Lower lobe of right lung (tissue), 2 donors: Measurements from ENCODE around the gene GALNTL6. TPM values are rescaled to one million over a fixed set of nuclear protein-coding genes. Genes with fewer than 3 reads are reported as not detected.

Experiments
- ATAC-seq, 2 donors: fragments of 200-7000 bp; cut with Tn5 transposase; one replicate each; pipeline ENCODE4 v1.9.1; 2020 to 2022; ENCODE audit warnings: mild to moderate bottlenecking in 2 of 2, moderate library complexity in 2 of 2
- DNase-seq: peaks from one replicate; pipeline ENCODE4 v3.0.0-alpha.2; 2020
- H3K27ac ChIP-seq: fragments of 200-600 bp; one replicate; pipeline ENCODE4 v1.8.0; 2022
- H3K27me3 ChIP-seq: fragments of 200-600 bp; one replicate; pipeline ENCODE4 v1.8.0; 2022; ENCODE audit warnings: low read depth
- H3K36me3 ChIP-seq: fragments of 200-600 bp; one replicate; pipeline ENCODE4 v1.8.0; 2022; ENCODE audit warnings: mild to moderate bottlenecking
- H3K4me1 ChIP-seq: fragments of 200-600 bp; one replicate; pipeline ENCODE4 v1.8.0; 2022
- H3K4me3 ChIP-seq: fragments of 200-600 bp; one replicate; pipeline ENCODE4 v1.8.0; 2022; ENCODE audit warnings: mild to moderate bottlenecking
- H3K9me3 ChIP-seq: fragments of 200-600 bp; one replicate; pipeline ENCODE4 v1.8.0; 2022
- CTCF ChIP-seq: fragments of 200-600 bp; IDR thresholded peaks from one replicate; pipeline ENCODE4 v1.8.0; 2022; ENCODE audit warnings: antibody characterized with exemption, mild to moderate bottlenecking
- intact Hi-C: fragments of 100-400 bp; cut with DNase I; formaldehyde crosslinking; loops from one replicate; pipeline ENCODE4 v1.11.0; 2022
- total RNA-seq: library from RNA; stranded (reverse); fragmentation: NEBNext Ultra II Directional; extraction: Animal tissue kit (Norgen Biotek cat#: 25700); gene quantifications from one replicate; pipeline ENCODE4 v1.2.1, GENCODE V29; 2021
- donor health status: DM: no; HTN: yes; CAD: no; lungs with severe emphysema.

GALNTL6 gene
- total RNA-seq, 1 donor from 2014 or later = not detected

GRCh38 chr4:172927096-172927814 is 1114.1 kb downstream of the GALNTL6 start:
- intact Hi-C loops = no loop called here
- no peak for ATAC-seq
- no peaks in the 10 kb centered on the region for H3K27me3 ChIP-seq
- no peaks in the 10 kb centered on the region for H3K36me3 ChIP-seq
- H3K4me3 ChIP-seq = no peak overlapping the region
- no peak for TF ChIP-seq CTCF
- no peaks in the 10 kb centered on the region for H3K9me3 ChIP-seq
- H3K27ac ChIP-seq = no peak overlapping the region
- H3K4me1 ChIP-seq = no peaks in the 10 kb centered on the region
- DNase-seq = no peak

GRCh38 chr4:172928347-172928746 is 1115.1 kb downstream of the GALNTL6 start:
- Histone ChIP-seq H3K36me3 (no peaks in the 10 kb centered on the region), H3K4me1 (no peaks in the 10 kb centered on the region), H3K27ac (no peak overlapping the region), H3K9me3 (no peaks in the 10 kb centered on the region), H3K4me3 (no peak overlapping the region), H3K27me3 (no peaks in the 10 kb centered on the region)
- DNase-seq (no peak), ATAC-seq (no peak)
- TF ChIP-seq CTCF = no peak
- intact Hi-C loops = no loop called here

- no peaks in the 10 kb centered on the region for H3K9me3 ChIP-seq
- TF ChIP-seq CTCF = no peak
- H3K4me3 ChIP-seq = no peak overlapping the region
- H3K27me3 ChIP-seq = no peaks in the 10 kb centered on the region
- no peak for DNase-seq
- intact Hi-C loops = no loop called here
- H3K27ac ChIP-seq = no peak overlapping the region
- no peaks in the 10 kb centered on the region for H3K4me1 ChIP-seq
- no peaks in the 10 kb centered on the region for H3K36me3 ChIP-seq
- ATAC-seq = no peak
Observed at GRCh38 chr4:172938072-172938829, 1125.0 kb downstream of the GALNTL6 start.

GRCh38 chr4:172938870-172939269 is 1125.7 kb downstream of the GALNTL6 start:
- intact Hi-C loops = no loop called here
- ATAC-seq (no peak), DNase-seq (no peak)
- H3K4me3 ChIP-seq = no peak overlapping the region
- no peaks in the 10 kb centered on the region for H3K27me3 ChIP-seq
- H3K9me3 ChIP-seq = no peaks in the 10 kb centered on the region
- no peaks in the 10 kb centered on the region for H3K4me1 ChIP-seq
- no peak overlapping the region for H3K27ac ChIP-seq
- no peaks in the 10 kb centered on the region for H3K36me3 ChIP-seq
- no peak for TF ChIP-seq CTCF

GRCh38 chr4:172942840-172943239 is 1129.6 kb downstream of the GALNTL6 start:
- no peaks in the 10 kb centered on the region for H3K9me3 ChIP-seq
- no peak overlapping the region for H3K27ac ChIP-seq
- H3K36me3 ChIP-seq = no peaks in the 10 kb centered on the region
- no peak overlapping the region for H3K4me3 ChIP-seq
- ATAC-seq (no peak), DNase-seq (no peak)
- intact Hi-C loops = no loop called here
- H3K27me3 ChIP-seq = no peaks in the 10 kb centered on the region
- TF ChIP-seq CTCF = no peak
- H3K4me1 ChIP-seq = no peaks in the 10 kb centered on the region
